HepG2 (cell line): ENCODE measurements around the gene SLIT3. TPM values are rescaled to one million over a fixed set of nuclear protein-coding genes. Genes with fewer than 3 reads are reported as not detected.

Experiments
- ATAC-seq: fragments of 200-7000 bp; cut with Tn5 transposase; 3 replicates; pipeline ENCODE4 v1.9.1; 2020; ENCODE audit warnings: mild to moderate bottlenecking, moderate library complexity
- BruUV-seq: library from RNA; stranded (reverse); fragments of 400-500 nt; replicated peaks from 2 replicates; lab custom pipeline; 2021; lab: Mats Ljungman, UMichigan
- CTCF ChIA-PET: fragments of 300-600 bp; formaldehyde crosslinking; extraction: SDS; loops from one replicate; lab custom pipeline; 2021; ENCODE audit warnings: low total read pairs, inconsistent platforms, low intra/inter-chr PET ratio; lab: Yijun Ruan, JAX
- POLR2A ChIA-PET: fragments of 350-600 bp; sonication (Branson Sonifier 250); formaldehyde crosslinking; loops from one replicate; lab custom pipeline; 2020; ENCODE audit warnings: antibody characterized with exemption, inconsistent platforms; lab: Yijun Ruan, JAX
- DNase-seq: peaks from one replicate; pipeline ENCODE4 v3.0.0-alpha.2; 2015; ENCODE audit warnings: low spot score
- FAIRE-seq: peaks from 3 replicates; lab custom pipeline; 2011; peaks lifted over from hg19 to GRCh38; lab: Jason Lieb, UNC
- H2AFZ ChIP-seq: one replicate; pipeline ENCODE4 v1.6.1; 2011; ENCODE audit warnings: low read length, inconsistent platforms
- H3K27ac ChIP-seq: fragments of 300-600 bp; 3 replicates; pipeline ENCODE4 v1.8.0; 2011; ENCODE audit warnings: mixed run types, mild to moderate bottlenecking, mixed read lengths, low read length, inconsistent platforms; ENCODE audit not compliant: insufficient read depth; ENCODE audit errors: extremely low read length
- H3K27me3 ChIP-seq, 2 experiments: fragments of 200-600 bp in 1 of 2; 2 replicates in 1 of 2; 3 replicates in 1 of 2; pipeline versions ENCODE4 v1.6.0 to v1.8.0; 2011; ENCODE audit warnings: low read length in 2 of 2, mild to moderate bottlenecking in 2 of 2, moderate library complexity in 2 of 2, inconsistent platforms in 1 of 2; ENCODE audit not compliant: insufficient read depth in 2 of 2, control insufficient read depth in 1 of 2
- H3K36me3 ChIP-seq, 2 experiments: fragments of 200-600 bp in 1 of 2; replicated peaks in 1 of 2; 2 replicates in 1 of 2; 3 replicates in 1 of 2; pipeline versions ENCODE4 v1.5.1 to v1.8.0; 2011; ENCODE audit warnings: low read length in 2 of 2, inconsistent platforms in 1 of 2; ENCODE audit not compliant: insufficient read depth in 2 of 2, control insufficient read depth in 1 of 2
- H3K4me1 ChIP-seq: 2 replicates; pipeline ENCODE4 v1.5.1; 2012; ENCODE audit warnings: low read length, inconsistent platforms; ENCODE audit not compliant: insufficient read depth
- H3K4me2 ChIP-seq: 2 replicates; pipeline ENCODE4 v1.6.0; 2011; ENCODE audit warnings: low read depth, low read length, inconsistent platforms
- H3K4me3 ChIP-seq, 3 experiments: fragments of 200-600 bp in 1 of 3; sonication (generic), shearing (Covaris generic) in 1 of 3; replicated peaks in 1 of 3; 2 replicates each; pipeline ENCODE4 v1.5.1; 2011 to 2016; ENCODE audit warnings: low read length in 3 of 3, inconsistent platforms in 2 of 3, low read depth in 2 of 3, mild to moderate bottlenecking in 2 of 3, control low read depth in 1 of 3, mixed read lengths in 1 of 3; ENCODE audit not compliant: insufficient read depth in 1 of 3
- H3K79me2 ChIP-seq: one replicate; pipeline ENCODE4 v1.6.1; 2011; ENCODE audit warnings: low read length, inconsistent platforms; ENCODE audit not compliant: insufficient read depth
- H3K9ac ChIP-seq: 2 replicates; pipeline ENCODE4 v1.6.0; 2011; ENCODE audit warnings: mild to moderate bottlenecking, low read depth, low read length, inconsistent platforms; ENCODE audit not compliant: insufficient read depth
- H3K9me3 ChIP-seq: 2 replicates; pipeline ENCODE4 v1.5.1; 2012; ENCODE audit warnings: mild to moderate bottlenecking, low read length
- H4K20me1 ChIP-seq: 2 replicates; pipeline ENCODE4 v1.6.0; 2011; ENCODE audit warnings: inconsistent platforms, mild to moderate bottlenecking, low read length, moderate library complexity; ENCODE audit not compliant: insufficient read depth
- CHD4 ChIP-seq: fragments of 200-600 bp; sonication (generic); IDR thresholded peaks from 2 replicates; pipeline ENCODE4 v1.7.0; 2017; ENCODE audit warnings: mild to moderate bottlenecking, low read length, borderline replicate concordance
- GLMP ChIP-seq: sonication (generic); formaldehyde crosslinking; IDR thresholded peaks from 2 replicates; pipeline ENCODE4 v1.9.0; 2021; ENCODE audit warnings: missing genetic modification reagents, mild to moderate bottlenecking, borderline replicate concordance
- HDAC1 ChIP-seq: sonication (generic); formaldehyde crosslinking; IDR thresholded peaks from 2 replicates; pipeline ENCODE4 v1.5.1; 2020; ENCODE audit warnings: mild to moderate bottlenecking, missing genetic modification reagents
- MZF1 ChIP-seq: sonication (generic); formaldehyde crosslinking; IDR thresholded peaks from 2 replicates; pipeline ENCODE4 v1.8.1; 2023; ENCODE audit warnings: mild to moderate bottlenecking, missing genetic modification reagents, borderline replicate concordance
- PHF20 ChIP-seq: sonication (generic); formaldehyde crosslinking; IDR thresholded peaks from 2 replicates; pipeline ENCODE4 v1.5.0; 2020; ENCODE audit warnings: mild to moderate bottlenecking, missing genetic modification reagents
- PHF21A ChIP-seq: sonication (generic); formaldehyde crosslinking; IDR thresholded peaks from 2 replicates; pipeline ENCODE4 v1.5.0; 2020; ENCODE audit warnings: mild to moderate bottlenecking, missing genetic modification reagents
- PITX1 ChIP-seq: sonication (generic); formaldehyde crosslinking; IDR thresholded peaks from 2 replicates; pipeline ENCODE4 v1.5.1; 2020; ENCODE audit warnings: mild to moderate bottlenecking, missing genetic modification reagents
- RXRB ChIP-seq: IDR thresholded peaks from 2 replicates; pipeline ENCODE4 v1.6.1; 2016; ENCODE audit warnings: borderline replicate concordance, missing genetic modification reagents, missing compliant biosample characterization
- STAT5B ChIP-seq: sonication (generic); formaldehyde crosslinking; IDR thresholded peaks from 2 replicates; pipeline ENCODE4 v1.4.0; 2020; ENCODE audit warnings: missing genetic modification reagents
- STAT6 ChIP-seq: sonication (generic); formaldehyde crosslinking; IDR thresholded peaks from 2 replicates; pipeline ENCODE4 v1.4.0; 2020; ENCODE audit warnings: missing genetic modification reagents, mild to moderate bottlenecking, borderline replicate concordance
- ZNF318 ChIP-seq: sonication (generic); formaldehyde crosslinking; IDR thresholded peaks from 2 replicates; pipeline ENCODE4 v1.4.0; 2020; ENCODE audit warnings: mild to moderate bottlenecking, missing genetic modification reagents
- ZNF335 ChIP-seq: sonication (generic); formaldehyde crosslinking; IDR thresholded peaks from 2 replicates; pipeline ENCODE4 v1.4.0; 2020; ENCODE audit warnings: missing genetic modification reagents
- ZNF431 ChIP-seq: sonication (generic); formaldehyde crosslinking; IDR thresholded peaks from 2 replicates; pipeline ENCODE4 v1.9.0; 2022; ENCODE audit warnings: missing genetic modification reagents, low read depth, mild to moderate bottlenecking, borderline replicate concordance
- ZNF775 ChIP-seq: sonication (generic); formaldehyde crosslinking; IDR thresholded peaks from 2 replicates; pipeline ENCODE4 v1.4.0; 2020; ENCODE audit warnings: missing genetic modification reagents, mild to moderate bottlenecking, moderate library complexity, borderline replicate concordance
- WGBS: methylation state at CpG from one replicate; pipeline ENCODE4 v1.1.6; 2017; ENCODE audit warnings: low lambda C conversion rate; 5-methylcytosine and 5-hydroxymethylcytosine counted together
- in situ Hi-C: cut with HindIII; loops from 2 replicates; pipeline ENCODE4 v1.10.0; 2017; ENCODE audit warnings: low pct_unique_long_range_greater_than_20kb; ENCODE audit not compliant: extremely low pct_ligation_motif_present
- intact Hi-C: fragments of 100-400 bp; cut with micrococcal nuclease; formaldehyde crosslinking; loops from one replicate; pipeline ENCODE4 v1.10.0; 2022; ENCODE audit not compliant: unreplicated experiment
- polyA plus RNA-seq, 8 experiments: library from polyadenylated mRNA; depleted of rRNA in 3 of 8; stranded (reverse) in 7 of 8; unstranded in 1 of 8; fragments of >200 nt; fragmentation: Illumina TruSeq in 4 of 8; extraction: Trizol in 4 of 8; gene quantifications; 2 replicates each; pipeline versions ENCODE4 v1.2.1 to v1.2.3, GENCODE V29; 2011 to 2016; ENCODE audit warnings: low read depth in 4 of 8, missing spikeins in 1 of 8, mixed read lengths in 1 of 8; ENCODE audit not compliant: insufficient read depth in 1 of 8
- total RNA-seq, 5 experiments: library from RNA; depleted of rRNA; stranded (reverse); fragments of >200 nt; fragmentation: Illumina TruSeq; extraction: Trizol; gene quantifications; 2 replicates each; pipeline ENCODE4 v1.2.3, GENCODE V29; 2016; ENCODE audit warnings: low read depth in 1 of 5

Gene SLIT3
- total and polyA plus RNA-seq, 2 of the 13 experiments (the other 11 are each of a cell fraction or from before 2014, with no cell fraction given): not detected

- Histone ChIP-seq H3K4me3 (no peak overlapping the region), H3K4me2 (no peak overlapping the region), H3K36me3 (no peaks in the 10 kb centered on the region), H2AFZ (no peak overlapping the region), H3K9me3 (no peaks in the 10 kb centered on the region), H3K27me3 (peaks cover 0 to 2% of the 10 kb centered on the region in 2 experiments; a peak in 1 of 5 replicates), H3K4me1 (no peaks in the 10 kb centered on the region), H4K20me1 (no peaks in the 10 kb centered on the region), H3K79me2 (no peaks in the 10 kb centered on the region), H3K27ac (no peak overlapping the region), H3K9ac (no peak overlapping the region)
- DNase-seq (no peak), ATAC-seq (no peak), FAIRE-seq (no peak)
- ChIA-PET POLR2A (no interaction called here), CTCF (no interaction called here)
- intact Hi-C loops (no loop called here), in situ Hi-C loops (no loop called here)
- BruUV-seq: no TSS peak
- WGBS: 0% methylated on average over 1 of the region's 1 CpG
- TF ChIP-seq ZNF318 (CRISPR knock-in tag) (no peak), PHF20 (no peak), CHD4 (no peak), GLMP (no peak), ZNF335 (CRISPR knock-in tag) (no peak), ZNF431 (CRISPR knock-in tag) (no peak), PHF21A (CRISPR knock-in tag) (no peak), ZNF775 (CRISPR knock-in tag) (no peak), STAT5B (CRISPR knock-in tag) (no peak), RXRB (CRISPR knock-in tag) (no peak), HDAC1 (no peak), MZF1 (CRISPR knock-in tag) (no peak), STAT6 (no peak), PITX1 (no peak)
Observed at GRCh38 chr5:169095976-169096375, 205.0 kb downstream of the SLIT3 start.
